K562 (cell line): ENCODE data around the gene NUP98. TPM values are rescaled to one million over a fixed set of nuclear protein-coding genes. Genes with fewer than 3 reads are reported as not detected.

Source experiments
- MAX ChIP-seq: sonication (generic); formaldehyde crosslinking; IDR thresholded peaks from 2 replicates; pipeline ENCODE4 v1.9.0; 2022; ENCODE audit warnings: mild to moderate bottlenecking, missing genetic modification reagents
- REST ChIP-seq, 2 experiments: fragments of 450-650 bp; formaldehyde crosslinking in 1 of 2; IDR thresholded peaks; 2 replicates each; pipeline versions ENCODE4 v1.4.0 to v1.6.1; 2014 to 2020; ENCODE audit warnings: mild to moderate bottlenecking in 2 of 2, borderline replicate concordance in 1 of 2, low read depth in 1 of 2
- ZBTB5 ChIP-seq: fragments of 450-650 bp; IDR thresholded peaks from 2 replicates; pipeline ENCODE4 v1.6.1; 2017; ENCODE audit warnings: antibody characterized with exemption
- ZFP30 ChIP-seq: fragments of 250-450 bp; sonication (Bioruptor Pico); IDR thresholded peaks from 2 replicates; pipeline ENCODE4 v1.8.0; 2022; ENCODE audit warnings: moderate library complexity, mild to moderate bottlenecking, inconsistent platforms, borderline replicate concordance
- ZNF133 ChIP-seq: fragments of 250-450 bp; sonication (Bioruptor Pico); IDR thresholded peaks from 2 replicates; pipeline ENCODE4 v1.4.0; 2020; ENCODE audit warnings: mild to moderate bottlenecking
- polyA plus RNA-seq, 8 experiments: library from polyadenylated mRNA; depleted of rRNA in 4 of 8; stranded (reverse) in 5 of 8; unstranded in 3 of 8; fragments of >200 nt; fragmentation: Nextera tagmentation in 2 of 8; fragmentation: Illumina TruSeq in 1 of 8; extraction: Ambion mirVana in 2 of 8; extraction: Trizol in 1 of 8; gene quantifications; 2 replicates each; pipeline versions ENCODE4 v1.2.1 to v1.2.3, GENCODE V29; 2011 to 2014; ENCODE audit warnings: inconsistent platforms in 1 of 8, missing spikeins in 1 of 8
- total RNA-seq, 7 experiments: library from RNA; depleted of rRNA in 6 of 7; stranded (reverse); fragments of >200 nt in 6 of 7; fragmentation: Illumina TruSeq in 2 of 7; extraction: Trizol in 2 of 7; gene quantifications; 2 replicates each; pipeline versions ENCODE4 v1.2.1 to v1.2.3, GENCODE V29; 2011 to 2021; ENCODE audit warnings: low replicate concordance in 1 of 7

NUP98 gene
- total and polyA plus RNA-seq, 9 of the 15 experiments (the other 6 are each of a cell fraction or from before 2014, with no cell fraction given), result 45.1 to 196 (median 130) TPM

- TF ChIP-seq REST (IDR thresholded peaks at IDR 0.05; ENCODE audit: borderline replicate concordance) (no peak), REST (CRISPR knock-in tag; IDR thresholded peaks at IDR 0.05; ENCODE audit: low read depth) (no peak), ZBTB5 (no peak), MAX (CRISPR knock-in tag) (no peak), ZNF133 (CRISPR knock-in tag) (no peak), ZFP30 (CRISPR knock-in tag) (no peak)
These were observed 12.2 kb upstream of the NUP98 start (continued) for GRCh38 chr11:3809624-3809928.
